HEK293 (cell line): Measurements from ENCODE around the gene KCNQ2.

Experiments
- GLIS2 ChIP-seq: fragments of 450-650 bp; formaldehyde crosslinking; IDR thresholded peaks from 2 replicates; pipeline ENCODE4 v1.5.1; 2016; ENCODE audit warnings: missing biosample characterization, missing genetic modification characterization
- HIC1 ChIP-seq: fragments of 450-650 bp; formaldehyde crosslinking; IDR thresholded peaks from 2 replicates; pipeline ENCODE4 v1.5.1; 2016; ENCODE audit warnings: missing biosample characterization, missing genetic modification characterization
- KLF17 ChIP-seq: fragments of 450-650 bp; formaldehyde crosslinking; IDR thresholded peaks from 2 replicates; pipeline ENCODE4 v1.5.1; 2016; ENCODE audit warnings: missing biosample characterization, missing genetic modification characterization
- KLF9 ChIP-seq: fragments of 450-650 bp; formaldehyde crosslinking; IDR thresholded peaks from 2 replicates; pipeline ENCODE4 v1.5.1; 2016; ENCODE audit warnings: missing biosample characterization, missing genetic modification characterization, low read depth
- PRDM1 ChIP-seq: fragments of 450-650 bp; formaldehyde crosslinking; IDR thresholded peaks from 2 replicates; pipeline ENCODE4; 2016; ENCODE audit warnings: missing biosample characterization, missing genetic modification characterization
- SP7 ChIP-seq: fragments of 450-650 bp; formaldehyde crosslinking; IDR thresholded peaks from 2 replicates; pipeline ENCODE4 v1.5.1; 2016; ENCODE audit warnings: missing biosample characterization, missing genetic modification characterization
- WT1 ChIP-seq: fragments of 450-650 bp; formaldehyde crosslinking; IDR thresholded peaks from 2 replicates; pipeline ENCODE4 v1.5.1; 2016; ENCODE audit warnings: missing biosample characterization, missing genetic modification characterization
- ZBTB21 ChIP-seq: fragments of 450-650 bp; formaldehyde crosslinking; IDR thresholded peaks from 2 replicates; pipeline ENCODE4 v1.5.1; 2017; ENCODE audit warnings: missing biosample characterization, missing genetic modification characterization
- ZBTB44 ChIP-seq: fragments of 450-650 bp; IDR thresholded peaks from 2 replicates; pipeline ENCODE4 v1.5.1; 2018; ENCODE audit warnings: missing biosample characterization, mild to moderate bottlenecking, missing genetic modification characterization
- ZIC2 ChIP-seq: fragments of 450-650 bp; formaldehyde crosslinking; IDR thresholded peaks from 2 replicates; pipeline ENCODE4 v1.5.1; 2016; ENCODE audit warnings: missing biosample characterization, missing genetic modification characterization
- ZNF132 ChIP-seq: fragments of 450-650 bp; formaldehyde crosslinking; IDR thresholded peaks from 2 replicates; pipeline ENCODE4 v1.5.1; 2017; ENCODE audit warnings: missing biosample characterization, missing genetic modification characterization, borderline replicate concordance
- ZNF140 ChIP-seq: fragments of 450-650 bp; formaldehyde crosslinking; IDR thresholded peaks from 2 replicates; pipeline ENCODE4 v1.5.1; 2016; ENCODE audit warnings: missing biosample characterization, missing genetic modification characterization
- ZNF223 ChIP-seq: fragments of 450-650 bp; formaldehyde crosslinking; IDR thresholded peaks from 2 replicates; pipeline ENCODE4 v1.5.1; 2016; ENCODE audit warnings: missing biosample characterization, missing genetic modification characterization
- ZNF341 ChIP-seq: fragments of 450-650 bp; formaldehyde crosslinking; IDR thresholded peaks from 2 replicates; pipeline ENCODE4; 2016; ENCODE audit warnings: low read depth, missing biosample characterization, missing genetic modification characterization
- ZNF366 ChIP-seq: fragments of 450-650 bp; formaldehyde crosslinking; conservative IDR thresholded peaks from 2 replicates; pipeline ENCODE4 v1.5.1; 2016; ENCODE audit warnings: missing biosample characterization, missing genetic modification characterization
- ZNF398 ChIP-seq: fragments of 450-650 bp; formaldehyde crosslinking; IDR thresholded peaks from 2 replicates; pipeline ENCODE4 v1.5.1; 2017; ENCODE audit warnings: missing biosample characterization, missing genetic modification characterization
- ZNF561 ChIP-seq: fragments of 450-650 bp; IDR thresholded peaks from 2 replicates; pipeline ENCODE4 v1.5.1; 2018; ENCODE audit warnings: missing biosample characterization, missing genetic modification characterization, borderline replicate concordance
- ZNF692 ChIP-seq: fragments of 450-650 bp; formaldehyde crosslinking; IDR thresholded peaks from 2 replicates; pipeline ENCODE4 v1.5.1; 2016; ENCODE audit warnings: missing biosample characterization, missing genetic modification characterization
- ZNF707 ChIP-seq: fragments of 450-650 bp; formaldehyde crosslinking; IDR thresholded peaks from 2 replicates; pipeline ENCODE4 v1.5.1; 2016; ENCODE audit warnings: missing biosample characterization, missing genetic modification characterization
- ZNF76 ChIP-seq: fragments of 450-650 bp; formaldehyde crosslinking; IDR thresholded peaks from 2 replicates; pipeline ENCODE4; 2016; ENCODE audit warnings: low read depth, missing biosample characterization, missing genetic modification characterization, borderline replicate concordance
- ZNF777 ChIP-seq: fragments of 450-650 bp; formaldehyde crosslinking; IDR thresholded peaks from 2 replicates; pipeline ENCODE4 v1.5.1; 2017; ENCODE audit warnings: missing biosample characterization, missing genetic modification characterization, borderline replicate concordance
- TF ChIP-seq, protein P1 (sequence below): fragments of 450-650 bp; formaldehyde crosslinking; IDR thresholded peaks from 2 replicates; pipeline ENCODE4 v1.5.1; 2016; ENCODE audit warnings: missing biosample characterization, missing genetic modification characterization
- TF ChIP-seq, protein P2 (sequence below): fragments of 450-650 bp; formaldehyde crosslinking; IDR thresholded peaks from 2 replicates; pipeline ENCODE4 v1.5.1; 2016; ENCODE audit warnings: missing biosample characterization, missing genetic modification characterization

The KCNQ2 gene

DNA sequence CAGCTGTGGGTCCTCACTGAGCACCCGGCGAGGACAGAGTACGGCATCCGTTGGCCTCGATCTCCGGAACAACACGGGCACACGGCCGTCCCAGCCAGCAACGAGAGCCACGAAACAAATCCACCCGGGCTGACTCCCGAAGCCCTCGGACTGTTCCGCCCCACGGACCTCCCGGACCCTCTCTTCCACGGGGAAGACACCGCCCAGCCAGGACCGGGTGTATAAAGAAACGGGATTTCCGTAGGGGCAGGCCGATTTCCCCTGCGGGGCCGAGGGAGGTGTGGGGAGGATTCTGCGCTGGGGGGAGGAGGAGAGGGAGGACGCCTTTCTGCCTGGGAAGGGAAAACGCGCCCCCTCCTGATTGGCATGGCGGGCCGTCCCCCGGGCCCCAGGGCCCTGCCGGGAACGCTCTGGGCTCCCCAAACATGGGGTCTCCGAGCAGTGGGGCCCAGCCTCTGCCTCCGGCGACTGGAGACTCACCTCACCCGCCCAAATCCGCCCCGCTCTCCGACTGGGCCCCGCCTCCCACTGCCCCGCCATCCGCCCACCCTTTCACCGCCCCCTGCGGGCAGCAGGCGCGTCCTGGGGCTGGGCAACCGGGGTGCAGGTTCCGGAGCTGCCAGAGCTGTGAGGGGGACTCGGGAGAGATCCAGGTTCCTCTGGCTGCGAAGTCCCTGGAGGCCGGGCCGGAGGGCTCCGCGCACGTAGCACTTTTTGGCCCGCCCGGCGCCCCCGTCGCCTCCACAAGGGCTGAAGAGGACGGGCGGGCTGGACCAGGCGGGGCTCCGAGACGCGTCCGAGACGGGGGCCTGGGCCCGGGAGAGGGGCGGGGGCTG is 47.4 kb upstream of the KCNQ2 start (continued):
- TF ChIP-seq ZNF140 (tag by site-specific recombination) (no peak), KLF17 (tag by site-specific recombination) (peak; percentile 60; the same call in 1 of the 2 replicates), ZBTB21 (no peak), GLIS2 (tag by site-specific recombination) (peak; percentile 83), ZNF777 (tag by site-specific recombination) (peak; percentile 70; the same call in 1 of the 2 replicates), KLF9 (tag by site-specific recombination) (peak; percentile 80), WT1 (tag by site-specific recombination) (peak; percentile 80), ZNF223 (tag by site-specific recombination) (no peak), HIC1 (tag by site-specific recombination) (peak; percentile 68), PRDM1 (tag by site-specific recombination) (no peak), ZIC2 (tag by site-specific recombination) (peak; percentile 79), ZNF366 (peak; percentile 28; the same call in 1 of the 2 replicates), ZNF341 (tag by site-specific recombination) (0 out of 2 replicates have a peak, but pooled peaks have one; percentile 20), ZNF707 (tag by site-specific recombination) (no peak), SP7 (tag by site-specific recombination) (peak; percentile 54), ZNF76 (tag by site-specific recombination) (peak; percentile 27; the same call in 1 of the 2 replicates), ZNF692 (tag by site-specific recombination) (peak; percentile 95), ZNF561 (tag by site-specific recombination) (peak; percentile 80; the same call in 1 of the 2 replicates), ZNF398 (tag by site-specific recombination) (peak; percentile 87), ZNF132 (tag by site-specific recombination) (no peak), ZBTB44 (tag by site-specific recombination) (no peak)
- TF ChIP-seq, protein P1, sequence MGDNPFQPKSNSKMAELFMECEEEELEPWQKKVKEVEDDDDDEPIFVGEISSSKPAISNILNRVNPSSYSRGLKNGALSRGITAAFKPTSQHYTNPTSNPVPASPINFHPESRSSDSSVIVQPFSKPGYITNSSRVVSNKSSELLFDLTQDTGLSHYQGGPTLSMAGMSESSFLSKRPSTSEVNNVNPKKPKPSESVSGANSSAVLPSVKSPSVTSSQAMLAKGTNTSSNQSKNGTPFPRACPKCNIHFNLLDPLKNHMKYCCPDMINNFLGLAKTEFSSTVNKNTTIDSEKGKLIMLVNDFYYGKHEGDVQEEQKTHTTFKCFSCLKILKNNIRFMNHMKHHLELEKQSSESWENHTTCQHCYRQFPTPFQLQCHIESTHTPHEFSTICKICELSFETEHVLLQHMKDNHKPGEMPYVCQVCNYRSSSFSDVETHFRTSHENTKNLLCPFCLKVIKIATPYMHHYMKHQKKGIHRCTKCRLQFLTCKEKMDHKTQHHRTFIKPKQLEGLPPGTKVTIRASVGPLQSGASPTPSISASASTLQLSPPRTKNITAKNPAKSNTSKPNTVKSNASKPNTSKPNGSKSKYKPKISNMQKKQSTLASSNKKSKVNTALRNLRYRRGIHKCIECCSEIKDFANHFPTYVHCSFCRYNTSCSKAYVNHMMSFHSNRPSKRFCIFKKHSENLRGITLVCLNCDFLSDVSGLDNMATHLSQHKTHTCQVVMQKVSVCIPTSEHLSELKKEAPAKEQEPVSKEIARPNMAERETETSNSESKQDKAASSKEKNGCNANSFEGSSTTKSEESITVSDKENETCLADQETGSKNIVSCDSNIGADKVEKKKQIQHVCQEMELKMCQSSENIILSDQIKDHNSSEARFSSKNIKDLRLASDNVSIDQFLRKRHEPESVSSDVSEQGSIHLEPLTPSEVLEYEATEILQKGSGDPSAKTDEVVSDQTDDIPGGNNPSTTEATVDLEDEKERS (tag by site-specific recombination), result no peak
- TF ChIP-seq, protein P2, sequence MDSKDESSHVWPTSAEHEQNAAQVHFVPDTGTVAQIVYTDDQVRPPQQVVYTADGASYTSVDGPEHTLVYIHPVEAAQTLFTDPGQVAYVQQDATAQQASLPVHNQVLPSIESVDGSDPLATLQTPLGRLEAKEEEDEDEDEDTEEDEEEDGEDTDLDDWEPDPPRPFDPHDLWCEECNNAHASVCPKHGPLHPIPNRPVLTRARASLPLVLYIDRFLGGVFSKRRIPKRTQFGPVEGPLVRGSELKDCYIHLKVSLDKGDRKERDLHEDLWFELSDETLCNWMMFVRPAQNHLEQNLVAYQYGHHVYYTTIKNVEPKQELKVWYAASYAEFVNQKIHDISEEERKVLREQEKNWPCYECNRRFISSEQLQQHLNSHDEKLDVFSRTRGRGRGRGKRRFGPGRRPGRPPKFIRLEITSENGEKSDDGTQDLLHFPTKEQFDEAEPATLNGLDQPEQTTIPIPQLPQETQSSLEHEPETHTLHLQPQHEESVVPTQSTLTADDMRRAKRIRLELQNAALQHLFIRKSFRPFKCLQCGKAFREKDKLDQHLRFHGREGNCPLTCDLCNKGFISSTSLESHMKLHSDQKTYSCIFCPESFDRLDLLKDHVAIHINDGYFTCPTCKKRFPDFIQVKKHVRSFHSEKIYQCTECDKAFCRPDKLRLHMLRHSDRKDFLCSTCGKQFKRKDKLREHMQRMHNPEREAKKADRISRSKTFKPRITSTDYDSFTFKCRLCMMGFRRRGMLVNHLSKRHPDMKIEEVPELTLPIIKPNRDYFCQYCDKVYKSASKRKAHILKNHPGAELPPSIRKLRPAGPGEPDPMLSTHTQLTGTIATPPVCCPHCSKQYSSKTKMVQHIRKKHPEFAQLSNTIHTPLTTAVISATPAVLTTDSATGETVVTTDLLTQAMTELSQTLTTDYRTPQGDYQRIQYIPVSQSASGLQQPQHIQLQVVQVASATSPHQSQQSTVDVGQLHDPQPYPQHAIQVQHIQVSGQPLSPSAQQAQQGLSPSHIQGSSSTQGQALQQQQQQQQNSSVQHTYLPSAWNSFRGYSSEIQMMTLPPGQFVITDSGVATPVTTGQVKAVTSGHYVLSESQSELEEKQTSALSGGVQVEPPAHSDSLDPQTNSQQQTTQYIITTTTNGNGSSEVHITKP (tag by site-specific recombination), result peak; percentile 48; the same call in 1 of the 2 replicates
